HG03159 (cell line): Measurements from ENCODE around the gene MTX3.

Source experiments
- ATAC-seq: cut with Tn5 transposase; IDR thresholded peaks from one replicate; pipeline ENCODE4 v1.9.1; 2021; ENCODE audit warnings: mild to moderate bottlenecking, moderate library complexity; ENCODE audit not compliant: unreplicated experiment

Gene MTX3

GRCh38 chr5:79984363-79984762 lies 6.7 kb downstream of the MTX3 start:
- no peak for ATAC-seq

DNA sequence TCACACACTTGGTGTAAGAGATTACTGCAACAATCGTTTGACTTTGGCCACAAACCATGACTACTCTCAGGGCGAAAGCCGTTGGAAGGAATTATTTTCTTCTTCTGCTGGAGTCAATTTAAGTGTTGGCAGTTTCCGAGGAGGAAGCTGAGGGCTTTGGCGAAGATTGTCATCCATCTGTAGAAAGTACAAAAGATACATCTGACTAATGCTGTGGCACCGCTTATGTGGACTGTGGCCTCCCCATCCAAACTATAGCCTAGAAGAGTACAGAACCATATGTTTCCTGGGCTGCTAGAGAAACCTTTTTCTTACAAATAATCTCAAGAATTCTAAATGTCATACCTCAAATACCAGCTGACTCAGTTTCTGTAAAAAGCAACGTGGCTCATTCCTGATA lies 7.4 kb downstream of the MTX3 start:
- ATAC-seq, result no peak

- ATAC-seq, result no peak
Measured at GRCh38 chr5:79982136-79982535, 8.9 kb downstream of the MTX3 start.

- no peak for ATAC-seq
Measured at GRCh38 chr5:79976759-79977515, 14.1 kb downstream of the MTX3 start.

DNA sequence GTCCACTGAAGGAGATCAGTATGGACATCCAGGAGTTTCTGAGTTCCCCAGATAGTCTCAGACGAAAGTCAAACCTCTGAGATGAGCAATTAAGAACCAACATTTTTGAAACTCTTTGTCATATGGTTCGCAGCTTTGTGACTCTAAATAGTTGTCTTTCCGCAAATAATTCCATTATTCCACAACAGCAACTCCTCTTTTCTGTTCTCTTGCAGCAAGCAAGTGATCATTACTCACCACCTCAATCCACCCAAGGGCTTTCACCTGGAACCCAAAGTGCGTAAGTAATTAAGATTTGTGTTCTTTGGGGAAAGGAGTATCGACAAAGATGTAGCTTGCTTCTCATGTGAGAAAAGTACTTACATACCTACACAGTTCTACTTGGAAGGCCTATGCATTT lies 15.6 kb downstream of the MTX3 start:
- no peak for ATAC-seq

GRCh38 chr5:79974886-79975285 lies 16.2 kb downstream of the MTX3 start:
- ATAC-seq, result no peak

DNA sequence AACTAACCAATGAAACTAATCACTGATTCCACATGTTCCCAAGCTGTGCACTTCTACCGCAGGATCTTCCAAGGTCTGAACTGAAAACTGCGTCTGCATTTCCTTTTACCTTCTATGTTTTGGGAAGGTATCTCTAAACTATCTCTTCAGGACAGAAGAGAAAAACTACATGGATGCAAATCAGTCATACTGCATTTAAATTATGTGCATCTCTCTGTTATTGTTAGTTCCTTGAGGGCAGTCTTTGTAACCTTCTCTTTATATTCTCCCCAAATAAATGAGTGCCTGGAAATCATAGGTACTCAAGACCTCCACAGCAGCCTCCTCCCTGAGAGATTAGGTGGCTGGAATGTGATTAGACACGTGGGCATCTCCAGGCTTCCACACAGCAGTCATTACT lies 17.1 kb downstream of the MTX3 start:
- ATAC-seq, result no peak

- no peak for ATAC-seq
Measured at GRCh38 chr5:79973511-79973910, 17.6 kb downstream of the MTX3 start.

GRCh38 chr5:79971156-79971555 lies 19.9 kb downstream of the MTX3 start:
- no peak for ATAC-seq

DNA sequence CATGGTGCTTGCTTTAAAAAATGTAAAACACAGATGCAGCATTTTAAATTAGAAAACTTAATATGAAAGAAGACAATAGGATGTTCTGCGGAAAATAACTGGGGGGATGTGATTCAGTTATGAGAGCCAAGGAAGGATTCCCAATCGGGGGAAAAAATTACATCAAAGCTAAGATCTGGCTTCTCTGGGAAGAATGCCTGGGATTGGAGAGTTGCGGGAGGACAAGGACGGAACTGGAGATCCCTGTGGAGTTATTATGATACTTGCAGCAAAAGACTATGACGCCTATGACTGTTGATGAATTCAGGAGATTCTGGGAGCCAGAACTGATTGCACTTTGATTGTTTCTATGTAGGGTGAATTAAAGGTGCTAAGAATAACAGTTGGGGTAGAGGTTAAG lies 24.6 kb downstream of the MTX3 start:
- ATAC-seq, result no peak

DNA sequence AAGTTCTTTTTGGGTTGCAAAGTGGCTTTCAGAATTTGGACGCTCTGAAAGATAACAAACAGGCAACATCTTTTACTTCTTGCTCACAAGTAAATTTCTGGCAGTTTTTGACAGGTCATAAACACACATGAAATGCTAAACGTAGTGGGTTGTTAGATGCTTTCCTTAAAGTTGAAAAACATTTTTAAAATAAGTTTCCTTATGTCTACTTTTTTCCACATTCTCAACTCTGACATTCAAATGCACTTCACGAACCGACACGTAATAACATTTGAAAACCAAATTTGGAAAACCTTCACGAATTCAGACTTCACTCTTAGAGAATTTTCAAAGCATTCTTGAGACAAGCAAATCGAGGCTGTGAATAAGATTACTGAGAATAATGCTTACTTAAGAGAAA lies 26.9 kb downstream of the MTX3 start:
- no peak for ATAC-seq

DNA sequence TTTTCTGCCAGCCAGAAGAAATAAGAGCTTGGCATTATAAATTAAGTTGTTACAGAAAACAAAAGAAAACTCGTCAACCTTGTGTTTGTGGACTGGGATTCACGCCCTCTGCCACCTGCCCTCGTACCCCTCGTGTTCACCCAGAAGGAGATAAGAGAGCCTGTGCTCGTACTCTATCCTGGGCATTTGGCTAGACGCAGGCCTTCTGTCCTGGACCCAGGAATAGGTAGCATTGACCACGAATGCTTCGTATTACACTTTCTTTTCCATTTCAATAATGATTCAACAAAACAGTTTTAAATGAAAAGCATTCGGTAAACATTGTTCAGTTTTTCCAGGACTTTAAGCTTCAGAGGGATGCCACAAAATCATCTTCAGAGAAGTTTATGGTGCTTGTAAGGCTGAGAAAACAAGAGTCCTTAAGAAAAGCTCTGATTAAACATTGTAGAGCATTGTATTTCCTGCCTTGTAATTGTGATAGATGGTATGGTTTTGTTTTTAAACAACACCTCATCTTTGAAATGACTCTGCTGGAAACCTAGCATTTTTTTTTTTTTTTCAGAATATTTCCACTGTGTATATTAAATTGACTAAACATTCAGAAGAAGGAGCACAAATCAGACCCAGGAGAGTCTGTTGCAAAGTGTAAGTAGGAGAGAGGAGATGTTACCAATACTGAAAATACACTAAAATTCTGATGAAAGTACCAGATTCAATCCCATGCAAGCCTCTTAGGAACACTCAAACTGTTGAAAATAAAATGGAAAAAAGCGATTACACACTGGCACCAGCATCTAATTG lies 27.6 kb downstream of the MTX3 start:
- ATAC-seq, result no peak

GRCh38 chr5:79962575-79963222 lies 28.4 kb downstream of the MTX3 start:
- ATAC-seq, result no peak

- no peak for ATAC-seq
Measured at GRCh38 chr5:79961716-79962574, 29.1 kb downstream of the MTX3 start.

GRCh38 chr5:79959407-79959806 lies 31.7 kb downstream of the MTX3 start:
- ATAC-seq, result no peak

GRCh38 chr5:79955941-79956670 lies 35.0 kb downstream of the MTX3 start:
- no peak for ATAC-seq

DNA sequence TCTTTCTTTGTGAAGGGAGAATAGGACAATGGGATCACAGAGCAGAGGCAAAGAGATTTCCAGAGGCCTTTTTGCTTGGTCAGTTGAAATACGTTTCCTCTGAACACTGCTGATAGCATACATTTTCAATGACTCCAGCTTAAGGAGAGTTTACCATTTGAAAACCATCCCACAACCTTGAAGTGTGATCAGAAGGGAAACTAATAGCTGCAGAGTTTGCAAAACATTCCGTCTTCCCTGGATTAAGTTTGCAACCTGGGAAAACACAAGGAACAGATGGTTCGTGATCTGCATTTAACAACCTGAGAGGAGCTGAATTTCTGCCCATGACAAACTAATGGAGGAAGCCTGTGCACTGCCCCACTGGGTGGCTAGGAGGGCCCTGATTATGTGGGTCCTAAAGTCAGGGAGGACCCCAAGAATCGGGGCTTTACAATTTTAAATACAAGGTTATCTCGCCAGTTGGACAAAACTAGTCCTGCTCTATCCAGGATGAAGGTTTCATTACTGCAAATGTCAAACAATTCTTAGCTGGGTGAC lies 35.6 kb downstream of the MTX3 start:
- no peak for ATAC-seq

- ATAC-seq, result no peak
Measured at GRCh38 chr5:79954620-79955019, 36.4 kb downstream of the MTX3 start.

DNA sequence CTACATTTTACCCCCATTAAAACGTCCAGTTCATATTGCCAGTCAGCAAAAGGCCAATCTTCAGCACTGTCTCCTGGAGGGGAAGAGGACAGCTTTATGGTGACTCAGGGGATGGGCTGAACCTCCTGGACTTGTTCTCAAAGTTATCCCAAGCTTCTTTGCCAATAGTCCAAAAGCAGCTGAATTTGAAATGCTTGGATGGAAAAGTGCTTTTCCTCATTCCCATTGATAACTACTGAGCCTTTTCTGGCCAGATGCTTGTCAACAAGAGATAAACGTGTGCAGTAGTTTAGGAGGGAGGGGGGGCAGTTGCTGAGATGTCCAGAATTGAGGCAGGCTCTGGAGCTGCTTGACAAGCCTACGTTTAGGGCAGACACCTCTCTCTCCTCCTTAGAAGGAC lies 43.5 kb downstream of the MTX3 start:
- ATAC-seq, result no peak

GRCh38 chr5:79938468-79938867 lies 52.6 kb downstream of the MTX3 start:
- ATAC-seq, result no peak
